ENCODE results near the gene TMEM117. TPM values are rescaled to one million over a fixed set of nuclear protein-coding genes. Genes with fewer than 3 reads are reported as not detected.

The TMEM117 gene
- total and polyA plus RNA-seq, 8 donors = 1.8 to 6.1 (median 4.0) TPM

GRCh38 chr12:44342371-44342770, 506.5 kb downstream of the TMEM117 start:
- Histone ChIP-seq H3K9me3 (no peaks in the 10 kb centered on the region), H3K27ac (no peak overlapping the region), H3K4me1 (peaks cover 0 to 6% (median 4%) of the 10 kb centered on the region in 3 donors), H3K27me3 (no peaks in the 10 kb centered on the region), H3K4me3 (no peak overlapping the region), H3K36me3 (no peaks in the 10 kb centered on the region)
- ATAC-seq (peak in 1 of 4 donors; percentile 29), FAIRE-seq (no peak), DNase-seq (no peak)
- intact Hi-C loops (cut with DNase I) = no loop called here
- no peak for TF ChIP-seq CTCF (IDR thresholded peaks at IDR 0.05)

- ATAC-seq (no peak), FAIRE-seq (no peak)
- H3K27me3 ChIP-seq = no peaks in the 10 kb centered on the region
Measured at GRCh38 chr12:44347145-44347544, 511.3 kb downstream of the TMEM117 start.

GRCh38 chr12:44357494-44357893, 521.6 kb downstream of the TMEM117 start:
- intact Hi-C loops (cut with DNase I) = no loop called here
- FAIRE-seq = no peak

More at GRCh38 chr12:44347145-44347544, 511.3 kb downstream of the TMEM117 start:
- H3K4me3 ChIP-seq = no peak overlapping the region
- peaks cover 0 to 4% (median under 1%) of the 10 kb centered on the region in 3 donors for H3K4me1 ChIP-seq
- no peaks in the 10 kb centered on the region for H3K9me3 ChIP-seq
- intact Hi-C loops (cut with DNase I) = no loop called here
- DNase-seq = no peak
- H3K27ac ChIP-seq = no peak overlapping the region
- TF ChIP-seq CTCF (IDR thresholded peaks at IDR 0.05) = no peak
- H3K36me3 ChIP-seq = no peaks in the 10 kb centered on the region

GRCh38 chr12:44358636-44359035, 522.8 kb downstream of the TMEM117 start:
- DNase-seq = no peak
- 97 to 99% methylated on average over 1 of the region's 1 CpG for WGBS, 2 donors
- H3K4me1 ChIP-seq = no peaks in the 10 kb centered on the region
- no peak overlapping the region for H3K4me3 ChIP-seq
- no peaks in the 10 kb centered on the region for H3K36me3 ChIP-seq
- no peaks in the 10 kb centered on the region for H3K9me3 ChIP-seq
- FAIRE-seq = no peak
- no peaks in the 10 kb centered on the region for H3K27me3 ChIP-seq
- intact Hi-C loops (cut with DNase I) = no loop called here
- TF ChIP-seq CTCF (IDR thresholded peaks at IDR 0.05) = no peak
- no peak overlapping the region for H3K27ac ChIP-seq
- no peak for ATAC-seq

More at GRCh38 chr12:44357494-44357893, 521.6 kb downstream of the TMEM117 start:
- no peaks in the 10 kb centered on the region for H3K36me3 ChIP-seq
- no peak for DNase-seq
- 89 to 95% methylated on average over 2 of the region's 2 CpGs for WGBS, 2 donors
- no peak for ATAC-seq
- H3K27me3 ChIP-seq = no peaks in the 10 kb centered on the region
- H3K4me3 ChIP-seq = no peak overlapping the region
- H3K27ac ChIP-seq = no peak overlapping the region
- TF ChIP-seq CTCF (IDR thresholded peaks at IDR 0.05) = no peak
- no peaks in the 10 kb centered on the region for H3K4me1 ChIP-seq
- H3K9me3 ChIP-seq = no peaks in the 10 kb centered on the region

GRCh38 chr12:44362947-44363346, 527.1 kb downstream of the TMEM117 start:
- no peak for FAIRE-seq

More at GRCh38 chr12:44362947-44363346, 527.1 kb downstream of the TMEM117 start:
- H3K4me1 ChIP-seq = no peaks in the 10 kb centered on the region
- DNase-seq (no peak), ATAC-seq (no peak)
- WGBS, 2 donors = 80 to 91% methylated on average over 2 of the region's 2 CpGs
- H3K27me3 ChIP-seq = no peaks in the 10 kb centered on the region
- no peaks in the 10 kb centered on the region for H3K9me3 ChIP-seq
- no peak overlapping the region for H3K27ac ChIP-seq
- no peak for TF ChIP-seq CTCF (IDR thresholded peaks at IDR 0.05)
- no peaks in the 10 kb centered on the region for H3K36me3 ChIP-seq
- no peak overlapping the region for H3K4me3 ChIP-seq
- intact Hi-C loops (cut with DNase I) = no loop called here

Data from pancreas (tissue), 10 donors.